ENCODE results near the gene B3GNT3. TPM values are rescaled to one million over a fixed set of nuclear protein-coding genes. Genes with fewer than 3 reads are reported as not detected.
A peak's percentile ranks its signal among the peaks of the same experiment; 100 is the strongest.

Gene B3GNT3
- total RNA-seq, 1 donor from 2014 or later: not detected

- ChIA-PET CTCF (no interaction called here), POLR2A (interaction anchor here (0.7 kb wide), 1 partner anchor 71 kb away, joined by 3 read pairs; the partner anchor contains the start of gene RPL18A)
- intact Hi-C loops (cut with micrococcal nuclease): no loop called here
Measured at GRCh38 chr19:17788632-17789031, 6.3 kb upstream of the B3GNT3 start.

GRCh38 chr19:17790059-17790780 lies 4.7 kb upstream of the B3GNT3 start:
- H3K27ac Mint-ChIP-seq: no peak overlapping the region

More at GRCh38 chr19:17788632-17789031, 6.3 kb upstream of the B3GNT3 start:
- H3K27ac Mint-ChIP-seq: no peak overlapping the region
- no peak for ATAC-seq (ENCODE audit: low read depth)
- DNase-seq: no peak
- no peak for TF ChIP-seq CTCF (IDR thresholded peaks at IDR 0.05)
- peaks cover 26% of the 10 kb centered on the region for H3K4me1 Mint-ChIP-seq
- H3K27me3 Mint-ChIP-seq: no peaks in the 10 kb centered on the region
- H3K4me3 Mint-ChIP-seq: no peak overlapping the region
- H3K36me3 Mint-ChIP-seq (ENCODE audit: low read depth): peaks cover 43% of the 10 kb centered on the region
- H3K9me3 Mint-ChIP-seq: no peaks in the 10 kb centered on the region

GRCh38 chr19:17794412-17794730 lies 567 bp upstream of the B3GNT3 start:
- no peaks in the 10 kb centered on the region for H3K9me3 Mint-ChIP-seq
- ATAC-seq (ENCODE audit: low read depth): no peak
- peaks cover 15% of the 10 kb centered on the region for H3K27me3 Mint-ChIP-seq
- peak overlapping the region; percentile 38 for H3K4me3 Mint-ChIP-seq
- POLR2A ChIA-PET: interaction anchor here (0.7 to 1.2 kb wide), 2 partner anchors 56 to 305 kb away, joined by 3 read pairs; no protein-coding TSS in a partner anchor
- CTCF ChIA-PET: interaction anchor here (1.3 to 1.6 kb wide), 2 partner anchors 60 to 65 kb away, joined by 3 to 6 read pairs; partner anchors contain the start of gene RPL18A
- TF ChIP-seq CTCF (IDR thresholded peaks at IDR 0.05): no peak
- peaks cover 3% of the 10 kb centered on the region for H3K36me3 Mint-ChIP-seq (ENCODE audit: low read depth)
- DNase-seq: no peak
- H3K4me1 Mint-ChIP-seq: peaks cover 40% of the 10 kb centered on the region
- H3K27ac Mint-ChIP-seq: no peak overlapping the region
- intact Hi-C loops (cut with micrococcal nuclease): loop anchor here (1.0 kb wide), 1 partner anchor 61 kb away; no protein-coding TSS in a partner anchor

More at GRCh38 chr19:17790059-17790780, 4.7 kb upstream of the B3GNT3 start:
- intact Hi-C loops (cut with micrococcal nuclease): no loop called here
- no peaks in the 10 kb centered on the region for H3K9me3 Mint-ChIP-seq
- no peak overlapping the region for H3K4me3 Mint-ChIP-seq
- peaks cover 31% of the 10 kb centered on the region for H3K4me1 Mint-ChIP-seq
- H3K27me3 Mint-ChIP-seq: peaks cover 12% of the 10 kb centered on the region
- POLR2A ChIA-PET: interaction anchor here (0.8 to 1.4 kb wide), 2 partner anchors 14 to 57 kb away, joined by 3 to 8 read pairs; partner anchors contain the start of gene JAK3
- TF ChIP-seq CTCF (IDR thresholded peaks at IDR 0.05): no peak
- ATAC-seq (ENCODE audit: low read depth): no peak
- H3K36me3 Mint-ChIP-seq (ENCODE audit: low read depth): peaks cover 30% of the 10 kb centered on the region
- CTCF ChIA-PET: interaction anchor here (1.0 to 1.4 kb wide), 4 partner anchors 27 to 217 kb away, joined by 3 to 4 read pairs (median 3); partner anchors contain the start of gene CCDC124
- DNase-seq: no peak

GRCh38 chr19:17795495-17795856 lies 538 bp downstream of the B3GNT3 start:
- CTCF ChIA-PET: interaction anchor here (1.6 kb wide), 1 partner anchor 59 kb away, joined by 6 read pairs; no protein-coding TSS in a partner anchor
- Mint-ChIP-seq H3K27me3 (peaks cover 15% of the 10 kb centered on the region), H3K36me3 (ENCODE audit: low read depth) (no peaks in the 10 kb centered on the region), H3K9me3 (no peaks in the 10 kb centered on the region), H3K4me1 (peaks cover 34% of the 10 kb centered on the region), H3K27ac (no peak overlapping the region), H3K4me3 (no peak overlapping the region)
- intact Hi-C loops (cut with micrococcal nuclease): no loop called here
- DNase-seq: no peak
- no peak for ATAC-seq (ENCODE audit: low read depth)
- POLR2A ChIA-PET: interaction anchor here (0.6 to 0.9 kb wide), 3 partner anchors 52 to 345 kb away, joined by 4 to 5 read pairs (median 5); partner anchors contain the start of gene JAK3
- TF ChIP-seq CTCF (IDR thresholded peaks at IDR 0.05): no peak
